Adrenal gland (tissue), 5 donors: ENCODE measurements around the gene ADAMTS17.

Source experiments
- CTCF ChIP-seq, 6 experiments: fragments of 450-650 bp in 4 of 6; fragments of 200-600 bp in 2 of 6; sonication (generic) in 1 of 6; IDR thresholded peaks; 1 replicate in 5 of 6; 2 replicates in 1 of 6; pipeline versions ENCODE4 v1.5.1 to v1.8.0; 2016 to 2021; ENCODE audit warnings: antibody characterized with exemption in 6 of 6, mild to moderate bottlenecking in 2 of 6, moderate library complexity in 1 of 6
- POLR2A ChIP-seq, 2 donors: fragments of 450-650 bp; IDR thresholded peaks; one replicate each; pipeline ENCODE4 v1.6.1; 2017; ENCODE audit warnings: antibody characterized with exemption in 2 of 2, mild to moderate bottlenecking in 2 of 2, moderate library complexity in 1 of 2
- donor health status: DM: no; HTN: no; CAD: no.

DNA sequence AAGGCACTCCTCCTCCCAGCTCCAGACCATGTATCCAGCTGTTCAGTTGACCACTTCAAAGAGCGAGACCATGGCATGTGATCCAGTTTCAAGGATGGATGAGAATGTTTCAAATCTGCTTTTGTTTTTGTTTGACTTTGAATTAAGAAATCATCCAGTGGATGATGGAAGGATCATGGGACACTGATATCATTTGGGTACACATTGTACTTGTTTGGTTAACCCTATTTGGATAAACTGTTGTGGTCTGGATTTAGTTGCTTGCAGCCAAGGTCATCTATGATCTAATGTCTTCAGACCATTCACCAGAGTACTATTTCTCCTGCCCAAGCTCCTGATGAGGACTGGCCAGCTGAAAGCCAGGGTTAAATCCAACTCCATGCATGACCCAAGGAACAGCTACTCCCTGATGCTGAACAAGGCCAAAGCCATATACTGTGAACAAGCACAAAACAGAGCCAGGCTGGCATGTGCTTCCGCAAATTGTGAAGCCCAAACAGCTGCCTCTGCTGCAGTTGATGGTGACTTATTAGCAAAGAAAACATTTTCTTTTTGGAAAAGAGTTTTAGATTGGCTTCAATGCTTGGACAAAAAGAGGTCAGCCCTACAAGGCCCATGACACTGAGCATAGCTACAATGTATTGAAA is 5.2 kb upstream of the ADAMTS17 start:
- TF ChIP-seq CTCF (IDR thresholded peaks at IDR 0.05) (no peak), POLR2A (IDR thresholded peaks at IDR 0.05) (no peak)
